Caki2 (cell line): ENCODE measurements around the gene COL28A1. TPM values are rescaled to one million over a fixed set of nuclear protein-coding genes. Genes with fewer than 3 reads are reported as not detected.
"Not testable (repeated sequence)": the region's sequence is repeated elsewhere in the genome, so short reads cannot be mapped to it uniquely, and the experiment has no call there.

ENCODE experiments used
- DNase-seq: peaks from one replicate; pipeline ENCODE4 v3.0.0-alpha.2; 2015; ENCODE audit warnings: low read depth
- in situ Hi-C: cut with HindIII; loops from 2 replicates; pipeline ENCODE4 v1.10.0; 2016; ENCODE audit warnings: low sequenced_read_pairs, low pct_unique_long_range_greater_than_20kb, mixed read lengths
- total RNA-seq: library from RNA; depleted of rRNA; stranded (reverse); fragments of >200 nt; shearing (Covaris generic); gene quantifications from 2 replicates; pipeline ENCODE4 v1.2.3, GENCODE V29; 2014; ENCODE audit warnings: low replicate concordance

Gene COL28A1
- total RNA-seq, 1 experiment from 2014 or later, result 0.17 TPM

GRCh38 chr7:7564323-7564780 is 28.7 kb upstream of the COL28A1 start:
- in situ Hi-C loops, result loop anchor here (10.0 kb wide), 1 partner anchor 280 kb away; no protein-coding TSS in a partner anchor
- DNase-seq, result peak; percentile 94

- no peak for DNase-seq
These were observed 28.1 kb upstream of the COL28A1 start for GRCh38 chr7:7563813-7564212.

GRCh38 chr7:7563269-7563668 is 27.6 kb upstream of the COL28A1 start:
- DNase-seq, result no peak
- in situ Hi-C loops, result loop anchor here (10.0 kb wide), 1 partner anchor 282 kb away; no protein-coding TSS in a partner anchor

More at GRCh38 chr7:7563813-7564212, 28.1 kb upstream of the COL28A1 start:
- in situ Hi-C loops, result loop anchor here (10.0 kb wide), 1 partner anchor 281 kb away; no protein-coding TSS in a partner anchor

- in situ Hi-C loops, result loop anchor here (10.0 kb wide), 1 partner anchor 282 kb away; no protein-coding TSS in a partner anchor
- DNase-seq, result no peak
These were observed 27.1 kb upstream of the COL28A1 start for GRCh38 chr7:7562736-7563135.

- in situ Hi-C loops, result loop anchor here (10.0 kb wide), 1 partner anchor 283 kb away; no protein-coding TSS in a partner anchor
- DNase-seq, result not testable (repeated sequence)
These were observed 25.9 kb upstream of the COL28A1 start for GRCh38 chr7:7561591-7561990.

GRCh38 chr7:7557252-7557651 is 21.6 kb upstream of the COL28A1 start:
- no peak for DNase-seq
- in situ Hi-C loops, result no loop called here

GRCh38 chr7:7556852-7557251 is 21.2 kb upstream of the COL28A1 start:
- no peak for DNase-seq
- in situ Hi-C loops, result no loop called here

- in situ Hi-C loops, result no loop called here
- peak; percentile 41 for DNase-seq
These were observed 19.2 kb upstream of the COL28A1 start for GRCh38 chr7:7554649-7555575.

GRCh38 chr7:7554021-7554432 is 18.4 kb upstream of the COL28A1 start:
- peak; percentile 82 for DNase-seq
- in situ Hi-C loops, result no loop called here

- in situ Hi-C loops, result no loop called here
- no peak for DNase-seq
These were observed 17.7 kb upstream of the COL28A1 start for GRCh38 chr7:7553386-7553785.

- in situ Hi-C loops, result no loop called here
- no peak for DNase-seq
These were observed 16.5 kb upstream of the COL28A1 start for GRCh38 chr7:7552199-7552598.

GRCh38 chr7:7550663-7551062 is 15.0 kb upstream of the COL28A1 start:
- DNase-seq, result peak; percentile 57
- in situ Hi-C loops, result no loop called here

- in situ Hi-C loops, result no loop called here
- no peak for DNase-seq
These were observed 12.7 kb upstream of the COL28A1 start for GRCh38 chr7:7548407-7548806.

- in situ Hi-C loops, result no loop called here
- no peak for DNase-seq
These were observed 6.7 kb upstream of the COL28A1 start for GRCh38 chr7:7542251-7542835.

GRCh38 chr7:7539711-7540110 is 4.0 kb upstream of the COL28A1 start:
- in situ Hi-C loops, result no loop called here
- no peak for DNase-seq

GRCh38 chr7:7539152-7539551 is 3.5 kb upstream of the COL28A1 start:
- no peak for DNase-seq
- in situ Hi-C loops, result no loop called here

- in situ Hi-C loops, result no loop called here
These were observed 2.0 kb upstream of the COL28A1 start for GRCh38 chr7:7537711-7538110.

GRCh38 chr7:7536396-7537019 is 835 bp upstream of the COL28A1 start:
- in situ Hi-C loops, result no loop called here
- DNase-seq, result no peak

More at GRCh38 chr7:7537711-7538110, 2.0 kb upstream of the COL28A1 start:
- no peak for DNase-seq
